Endothelial cell of umbilical vein (primary cell): ENCODE results near the gene HOXD8. TPM values are rescaled to one million over a fixed set of nuclear protein-coding genes. Genes with fewer than 3 reads are reported as not detected.

Experiments
- BruUV-seq: library from RNA; stranded (reverse); fragments of 400-500 nt; replicated peaks from 2 replicates; lab custom pipeline; 2021; lab: Mats Ljungman, UMichigan
- CTCF ChIA-PET: fragments of 300-600, 350-600 bp; sonication (Branson Sonifier 250); formaldehyde crosslinking; loops from one replicate; lab custom pipeline; 2021; ENCODE audit warnings: antibody characterized with exemption, inconsistent platforms; lab: Charles Lee
- POLR2A ChIA-PET: fragments of 300-600, 350-600 bp; sonication (Branson Sonifier 250); formaldehyde crosslinking; loops from one replicate; lab custom pipeline; 2021; ENCODE audit warnings: antibody characterized with exemption, inconsistent platforms; lab: Charles Lee
- DNase-seq: peaks from one replicate; pipeline ENCODE4 v3.0.0-alpha.2; 2011; ENCODE audit warnings: low read depth, low spot score
- FAIRE-seq: peaks from 2 replicates; lab custom pipeline; 2011; peaks lifted over from hg19 to GRCh38; lab: Jason Lieb, UNC
- H2AFZ ChIP-seq: 2 replicates; pipeline ENCODE4 v1.6.0; 2012; ENCODE audit warnings: low read depth, low read length, control low read depth, inconsistent platforms
- H3K27ac ChIP-seq: 2 replicates; pipeline ENCODE4 v1.5.1; 2011; ENCODE audit warnings: low read depth, mild to moderate bottlenecking, control low read depth, low read length, moderate library complexity; ENCODE audit not compliant: insufficient read depth
- H3K27me3 ChIP-seq, 2 experiments: 2 replicates each; pipeline versions ENCODE4 v1.6.0 to v1.6.1; 2011; ENCODE audit warnings: low read length in 2 of 2, mixed read lengths in 1 of 2; ENCODE audit not compliant: control insufficient read depth in 2 of 2, insufficient read depth in 2 of 2
- H3K36me3 ChIP-seq, 2 experiments: 2 replicates in 1 of 2; 3 replicates in 1 of 2; pipeline ENCODE4 v1.5.1; 2011; ENCODE audit warnings: low read length in 2 of 2, mild to moderate bottlenecking in 1 of 2, moderate library complexity in 1 of 2; ENCODE audit not compliant: control insufficient read depth in 2 of 2, insufficient read depth in 2 of 2; ENCODE audit errors: extremely low read depth in 1 of 2
- H3K4me1 ChIP-seq: 3 replicates; pipeline ENCODE4 v1.5.1; 2011; ENCODE audit warnings: mild to moderate bottlenecking, low read length; ENCODE audit not compliant: control insufficient read depth, insufficient read depth; ENCODE audit errors: extremely low read depth
- H3K4me2 ChIP-seq: 2 replicates; pipeline ENCODE4 v1.6.1; 2011; ENCODE audit warnings: low read length, control low read depth, mixed read lengths; ENCODE audit not compliant: insufficient read depth
- H3K4me3 ChIP-seq, 3 experiments: fragments of 200-600 bp in 1 of 3; sonication (generic), shearing (Covaris generic) in 1 of 3; replicated peaks in 1 of 3; 2 replicates each; pipeline ENCODE4 v1.5.1; 2011 to 2016; ENCODE audit warnings: control low read depth in 3 of 3, low read length in 3 of 3, mild to moderate bottlenecking in 2 of 3, inconsistent platforms in 1 of 3, low read depth in 1 of 3, moderate library complexity in 1 of 3; ENCODE audit not compliant: insufficient read depth in 1 of 3
- H3K79me2 ChIP-seq: 2 replicates; pipeline ENCODE4 v1.6.0; 2012; ENCODE audit warnings: low read length, inconsistent platforms; ENCODE audit not compliant: control insufficient read depth, insufficient read depth
- H3K9ac ChIP-seq: replicated peaks from 2 replicates; pipeline ENCODE3; 2011; ENCODE audit warnings: low read length, control low read depth; ENCODE audit not compliant: insufficient read depth; ENCODE audit errors: extremely low read depth
- H3K9me1 ChIP-seq: replicated peaks from 3 replicates; pipeline ENCODE4 v1.6.0; 2011; ENCODE audit warnings: mild to moderate bottlenecking, low read length; ENCODE audit not compliant: control insufficient read depth, insufficient read depth; ENCODE audit errors: extremely low read depth
- H3K9me3 ChIP-seq: replicated peaks from 2 replicates; pipeline ENCODE4 v1.5.1; 2012; ENCODE audit warnings: low read length, inconsistent platforms; ENCODE audit not compliant: control insufficient read depth, insufficient read depth
- H4K20me1 ChIP-seq: replicated peaks from 2 replicates; pipeline ENCODE3; 2011; ENCODE audit warnings: mild to moderate bottlenecking, low read length; ENCODE audit not compliant: control insufficient read depth, insufficient read depth; ENCODE audit errors: extremely low read depth
- CTCF ChIP-seq, 2 donors: IDR thresholded peaks; 1 replicate in 1 of 2; 2 replicates in 1 of 2; pipeline ENCODE4 v1.5.1; 2011; ENCODE audit warnings: low read length in 2 of 2, mild to moderate bottlenecking in 2 of 2, moderate library complexity in 2 of 2, control low read depth in 1 of 2, inconsistent platforms in 1 of 2, low read depth in 1 of 2; ENCODE audit not compliant: insufficient read depth in 1 of 2; ENCODE audit errors: extremely low read depth in 1 of 2
- EZH2 ChIP-seq: IDR thresholded peaks from 2 replicates; pipeline ENCODE4 v1.6.1; 2012; ENCODE audit warnings: borderline replicate concordance, low read depth, mild to moderate bottlenecking, moderate library complexity, low read length, inconsistent platforms; ENCODE audit not compliant: severe bottlenecking
- MAX ChIP-seq: IDR thresholded peaks from 2 replicates; pipeline ENCODE4 v1.6.1; 2011; ENCODE audit not compliant: insufficient read depth, insufficient read length
- POLR2A ChIP-seq: IDR thresholded peaks from 2 replicates; pipeline ENCODE4 v1.6.1; 2012; ENCODE audit warnings: low read depth, mild to moderate bottlenecking, control low read depth, low read length
- dilution Hi-C: fragments of 300-500 bp; cut with MboI; formaldehyde crosslinking; loops from one replicate; pipeline ENCODE4 v1.15.0; 2019; ENCODE audit warnings: low sequenced_read_pairs; ENCODE audit not compliant: extremely low pct_ligation_motif_present
- intact Hi-C: fragments of 100-400 bp; cut with micrococcal nuclease; formaldehyde crosslinking; loops from one replicate; pipeline ENCODE4 v1.10.0; 2022
- polyA plus RNA-seq, 4 experiments: library from polyadenylated mRNA; depleted of rRNA in 3 of 4; stranded (reverse) in 3 of 4; unstranded in 1 of 4; fragments of >200 nt; gene quantifications; 2 replicates each; pipeline versions ENCODE4 v1.2.1 to v1.2.3, GENCODE V29; 2011 to 2012; ENCODE audit warnings: missing spikeins in 1 of 4
- total RNA-seq: library from RNA; stranded (reverse); gene quantifications from 2 replicates; pipeline ENCODE4 v1.2.3, GENCODE V29; 2021

The HOXD8 gene
- total and polyA plus RNA-seq, 2 donors (not counting 3 experiments of a cell fraction or from before 2014, with no cell fraction given): 6.4 to 15.6 TPM

GRCh38 chr2:176114930-176115625 lies 14.4 kb upstream of the HOXD8 start:
- no peaks in the 10 kb centered on the region for H3K9me3 ChIP-seq
- ChIA-PET CTCF (interaction anchor here (1.2 to 1.8 kb wide), 4 partner anchors 12 to 1047 kb away, joined by 4 to 6 read pairs (median 6); no protein-coding TSS in a partner anchor), POLR2A (no interaction called here)
- DNase-seq: no peak
- no peak overlapping the region for H3K27ac ChIP-seq
- no peak for FAIRE-seq
- dilution Hi-C loops (no loop called here), intact Hi-C loops (no loop called here)
- no peaks in the 10 kb centered on the region for H4K20me1 ChIP-seq
- BruUV-seq: no TSS peak
- H3K9me1 ChIP-seq: no peaks in the 10 kb centered on the region
- H3K79me2 ChIP-seq: no peaks in the 10 kb centered on the region
- TF ChIP-seq MAX: no peak
- TF ChIP-seq EZH2: peak; percentile 12
- no peaks in the 10 kb centered on the region for H3K36me3 ChIP-seq
- no peak overlapping the region for H3K9ac ChIP-seq
- H3K27me3 ChIP-seq: peaks cover 84 to 98% of the 10 kb centered on the region in 2 experiments
- peaks cover 4% of the 10 kb centered on the region for H3K4me1 ChIP-seq
- H3K4me2 ChIP-seq: no peak overlapping the region
- no peak overlapping the region for H2AFZ ChIP-seq
- no peak overlapping the region for H3K4me3 ChIP-seq

- intact Hi-C loops: loop anchor here (1.0 kb wide), 2 partner anchors 536 to 698 kb away; no protein-coding TSS in a partner anchor
- Histone ChIP-seq H3K9me3 (no peaks in the 10 kb centered on the region), H3K4me1 (peaks cover 4% of the 10 kb centered on the region), H3K36me3 (no peaks in the 10 kb centered on the region), H3K79me2 (no peaks in the 10 kb centered on the region), H3K9me1 (no peaks in the 10 kb centered on the region), H3K27ac (no peak within 1 kb of the TSS), H3K27me3 (peaks cover 86 to 98% of the 10 kb centered on the region in 2 experiments), H3K4me2 (peak within 1 kb of the TSS; percentile 59), H2AFZ (peak within 1 kb of the TSS; percentile 58), H3K9ac (no peak within 1 kb of the TSS), H3K4me3 (peak within 1 kb of the TSS in 1 of 3 experiments; percentile 10), H4K20me1 (no peaks in the 10 kb centered on the region)
- dilution Hi-C loops: no loop called here
- CTCF ChIA-PET: interaction anchor here (1.2 to 2.2 kb wide), 10 partner anchors 11 to 1046 kb away, joined by 4 to 16 read pairs (median 6); no protein-coding TSS in a partner anchor
- BruUV-seq: no TSS peak
- DNase-seq (peak; percentile 78), FAIRE-seq (peak; percentile 79)
- TF ChIP-seq MAX: peak; percentile 93
- no peak for TF ChIP-seq POLR2A
- peak; percentile 62 for TF ChIP-seq EZH2
- peak; percentile 59 to 78 for TF ChIP-seq CTCF (IDR thresholded peaks at IDR 0.05; ENCODE audit: extremely low read depth in 1 of 2, insufficient read depth in 1 of 2, low read depth in 1 of 2, low read length in 2 of 2)
- POLR2A ChIA-PET: no interaction called here
Measured at GRCh38 chr2:176115883-176116813, 13.4 kb upstream of the HOXD8 start, which contains the start of gene HOXD10. Gene HOXD10 (plus strand): TSS chr2:176116778. CDS start chr2:176116834, 56 bp downstream.
